Stomach (tissue), 9 donors: Measurements from ENCODE around the gene TNS3. TPM values are rescaled to one million over a fixed set of nuclear protein-coding genes. Genes with fewer than 3 reads are reported as not detected.
A peak's percentile ranks its signal among the peaks of the same experiment; 100 is the strongest.

ENCODE experiments used
- DNase-seq, 2 donors: peaks; one replicate each; pipeline versions ENCODE4 v3.0.0 to v3.0.0-alpha.2; 2013 to 2019
- H3K27ac ChIP-seq, 5 donors: fragments of 200-600 bp in 4 of 5; sonication (generic) in 4 of 5; one replicate each; pipeline ENCODE4 v1.5.1; 2013 to 2019; ENCODE audit warnings: mild to moderate bottlenecking in 1 of 5, moderate library complexity in 1 of 5
- H3K27me3 ChIP-seq, 3 donors: fragments of 200-600 bp; sonication (generic); one replicate each; pipeline ENCODE4 v1.5.1; 2017 to 2019; ENCODE audit warnings: mixed run types in 1 of 3
- H3K36me3 ChIP-seq, 4 donors: fragments of 200-600 bp; sonication (generic); 1 replicate in 3 of 4; 2 replicates in 1 of 4; pipeline ENCODE4 v1.5.1; 2016 to 2019
- H3K4me1 ChIP-seq, 4 donors: fragments of 200-600 bp; sonication (generic); one replicate each; pipeline ENCODE4 v1.5.1; 2016 to 2019
- H3K4me3 ChIP-seq, 4 donors: fragments of 200-600 bp; sonication (generic) in 3 of 4; one replicate each; pipeline ENCODE4 v1.5.1; 2016 to 2019; ENCODE audit warnings: mild to moderate bottlenecking in 1 of 4
- H3K9me3 ChIP-seq, 4 donors: fragments of 200-600 bp; sonication (generic); one replicate each; pipeline ENCODE4 v1.5.1; 2016 to 2019
- EP300 ChIP-seq: sonication (generic); formaldehyde crosslinking; IDR thresholded peaks from one replicate; pipeline ENCODE4 v1.6.1; 2017; ENCODE audit warnings: antibody characterized with exemption
- POLR2A ChIP-seq, 4 donors: fragments of 450-650 bp; IDR thresholded peaks; one replicate each; pipeline ENCODE4 v1.6.1; 2016; ENCODE audit warnings: antibody characterized with exemption in 4 of 4, control low read depth in 2 of 4, mild to moderate bottlenecking in 1 of 4, moderate library complexity in 1 of 4
- POLR2AphosphoS5 ChIP-seq, 3 donors: sonication (generic); formaldehyde crosslinking; IDR thresholded peaks; one replicate each; pipeline ENCODE4 v1.6.1; 2016; ENCODE audit warnings: antibody characterized with exemption in 3 of 3
- WGBS, 5 donors: extraction: QIAGEN DNeasy Blood & Tissue Kit in 3 of 5; methylation state at CpG; one replicate each; pipeline versions ENCODE4 v1.1.5 to v1.1.7; 2013 to 2018; 5-methylcytosine and 5-hydroxymethylcytosine counted together
- intact Hi-C: fragments of 100-400 bp; cut with DNase I; formaldehyde crosslinking; loops from one replicate; pipeline ENCODE4 v1.15.1; 2023; ENCODE audit warnings: low total_unique reads
- polyA plus RNA-seq, 3 donors: library from polyadenylated mRNA; stranded (reverse); fragments of 200-250 nt; gene quantifications; one replicate each; pipeline ENCODE4 v1.2.3, GENCODE V29; 2013
- total RNA-seq, 5 donors: library from RNA; depleted of rRNA; stranded (reverse); fragments of >200 nt; gene quantifications; one replicate each; pipeline versions ENCODE4 v1.1.0 to v1.2.3, GENCODE V29; 2014 to 2016
- TF ChIP-seq, protein P1 (sequence below), 7 experiments: fragments of 450-650 bp in 4 of 7; fragments of 200-600 bp in 3 of 7; sonication (generic) in 3 of 7; IDR thresholded peaks; one replicate each; pipeline ENCODE4 v1.5.1; 2016 to 2019; ENCODE audit warnings: antibody characterized with exemption in 7 of 7, control low read depth in 2 of 7, mild to moderate bottlenecking in 1 of 7
- donor health status: healthy with polysubstance abuse.
- donor health status: Bipolar disorder and iron deficiency.
- donor health status: healthy.

TNS3 gene
- total and polyA plus RNA-seq, 8 donors = 10.0 to 105 (median 41.0) TPM

- DNase-seq = no peak
- no peak for TF ChIP-seq EP300
- 66 to 89% (median 83%) methylated on average over 9 of the region's 9 CpGs for WGBS, 5 donors
- H3K4me3 ChIP-seq = no peak overlapping the region
- H3K4me1 ChIP-seq = peaks cover 19 to 25% (median 21%) of the 10 kb centered on the region in 4 donors
- H3K27ac ChIP-seq = peak overlapping the region in 1 of 5 donors; percentile 1
- intact Hi-C loops = no loop called here
- no peaks in the 10 kb centered on the region for H3K27me3 ChIP-seq
- no peaks in the 10 kb centered on the region for H3K9me3 ChIP-seq
- peaks cover 4 to 54% (median 40%) of the 10 kb centered on the region in 4 donors for H3K36me3 ChIP-seq
Measured at GRCh38 chr7:47318395-47319182, 263.3 kb downstream of the TNS3 start.

DNA sequence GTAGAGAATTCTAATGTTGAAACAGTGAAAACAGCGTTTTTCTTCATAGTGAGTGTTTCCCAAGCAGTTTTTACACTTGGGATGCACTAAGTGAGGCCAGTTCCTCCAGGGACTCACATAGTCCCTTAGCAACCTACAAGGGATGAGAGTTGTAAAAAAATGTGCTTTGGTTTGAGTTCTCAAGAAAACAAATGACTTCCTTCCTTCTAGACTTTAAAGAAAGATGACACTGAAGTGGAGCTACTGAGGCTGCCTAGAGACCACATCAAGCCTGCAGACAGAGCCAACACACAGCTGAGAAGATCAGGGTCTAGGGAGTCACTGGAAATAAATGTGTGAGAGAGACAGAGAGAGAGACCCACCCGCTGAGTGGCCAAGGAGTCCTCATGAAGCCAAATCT, 264.4 kb downstream of the TNS3 start:
- WGBS, 5 donors = 70 to 85% (median 76%) methylated on average over 2 of the region's 2 CpGs
- TF ChIP-seq, protein P1, sequence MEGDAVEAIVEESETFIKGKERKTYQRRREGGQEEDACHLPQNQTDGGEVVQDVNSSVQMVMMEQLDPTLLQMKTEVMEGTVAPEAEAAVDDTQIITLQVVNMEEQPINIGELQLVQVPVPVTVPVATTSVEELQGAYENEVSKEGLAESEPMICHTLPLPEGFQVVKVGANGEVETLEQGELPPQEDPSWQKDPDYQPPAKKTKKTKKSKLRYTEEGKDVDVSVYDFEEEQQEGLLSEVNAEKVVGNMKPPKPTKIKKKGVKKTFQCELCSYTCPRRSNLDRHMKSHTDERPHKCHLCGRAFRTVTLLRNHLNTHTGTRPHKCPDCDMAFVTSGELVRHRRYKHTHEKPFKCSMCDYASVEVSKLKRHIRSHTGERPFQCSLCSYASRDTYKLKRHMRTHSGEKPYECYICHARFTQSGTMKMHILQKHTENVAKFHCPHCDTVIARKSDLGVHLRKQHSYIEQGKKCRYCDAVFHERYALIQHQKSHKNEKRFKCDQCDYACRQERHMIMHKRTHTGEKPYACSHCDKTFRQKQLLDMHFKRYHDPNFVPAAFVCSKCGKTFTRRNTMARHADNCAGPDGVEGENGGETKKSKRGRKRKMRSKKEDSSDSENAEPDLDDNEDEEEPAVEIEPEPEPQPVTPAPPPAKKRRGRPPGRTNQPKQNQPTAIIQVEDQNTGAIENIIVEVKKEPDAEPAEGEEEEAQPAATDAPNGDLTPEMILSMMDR (IDR thresholded peaks at IDR 0.05) = no peak
- TF ChIP-seq EP300 (no peak), POLR2A (IDR thresholded peaks at IDR 0.05) (no peak), POLR2AphosphoS5 (IDR thresholded peaks at IDR 0.05) (no peak)
- H3K27me3 ChIP-seq = no peaks in the 10 kb centered on the region
- no peak overlapping the region for H3K27ac ChIP-seq
- H3K9me3 ChIP-seq = no peaks in the 10 kb centered on the region
- DNase-seq = no peak
- H3K4me1 ChIP-seq = peaks cover 19 to 27% (median 22%) of the 10 kb centered on the region in 4 donors
- intact Hi-C loops = no loop called here
- H3K36me3 ChIP-seq = peaks cover 4 to 62% (median 43%) of the 10 kb centered on the region in 4 donors
- no peak overlapping the region for H3K4me3 ChIP-seq

DNA sequence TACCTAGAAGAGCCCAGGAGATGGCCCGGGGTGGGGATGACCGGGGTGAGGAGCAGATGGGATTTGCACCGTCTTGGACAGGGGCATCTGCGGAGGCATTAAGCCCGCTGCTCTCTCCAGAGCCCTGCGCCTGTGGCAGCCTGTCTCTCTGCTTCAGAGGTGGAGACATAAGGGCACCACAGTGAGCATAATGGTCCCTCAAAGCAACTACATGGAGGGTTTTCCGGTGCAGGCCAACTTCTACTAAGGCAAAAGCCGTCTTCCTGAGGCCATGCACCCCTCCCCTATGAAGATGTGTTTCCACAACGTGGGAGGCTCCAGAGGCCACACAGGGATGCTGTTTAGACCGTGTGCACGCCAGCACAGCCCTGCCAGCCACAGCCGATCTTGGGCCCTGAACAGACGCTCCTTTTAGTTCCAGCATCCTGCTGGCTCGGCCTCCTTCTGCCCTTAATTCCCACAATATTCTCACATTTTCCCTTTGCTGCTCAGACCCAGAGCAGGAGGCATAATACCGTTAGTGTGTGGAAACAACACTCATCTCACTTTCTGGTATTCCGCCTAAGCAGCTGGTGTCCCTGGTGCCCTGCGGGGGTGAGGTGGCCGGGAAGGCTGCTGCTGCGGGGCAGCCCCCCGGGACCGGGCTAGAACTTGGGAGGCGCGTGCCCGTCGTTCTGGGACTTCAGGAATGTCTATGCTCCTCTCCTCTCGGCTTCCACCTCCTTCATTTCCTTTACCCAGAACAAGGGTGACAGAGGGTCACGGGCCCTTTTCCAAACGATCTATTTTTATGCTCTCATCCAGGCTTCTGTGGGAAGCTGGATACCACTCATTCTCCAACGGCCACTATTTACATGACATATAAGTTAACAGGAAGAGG, 266.9 kb downstream of the TNS3 start:
- TF ChIP-seq, protein P1 (IDR thresholded peaks at IDR 0.05) = no peak
- peak in 1 of 3 donors; percentile 19 for TF ChIP-seq POLR2AphosphoS5 (IDR thresholded peaks at IDR 0.05)
- H3K9me3 ChIP-seq = no peaks in the 10 kb centered on the region
- H3K27me3 ChIP-seq = no peaks in the 10 kb centered on the region
- peak overlapping the region; percentile 9 to 71 (median 61) for H3K27ac ChIP-seq
- WGBS, 5 donors = 34 to 80% (median 57%) methylated on average over 27 to 29 of the region's 29 CpGs
- H3K4me3 ChIP-seq = no peak overlapping the region
- peak in 1 of 2 donors; percentile 64 for DNase-seq
- H3K4me1 ChIP-seq = peaks cover 19 to 27% (median 23%) of the 10 kb centered on the region in 4 donors
- intact Hi-C loops = no loop called here
- peaks cover 4 to 48% (median 36%) of the 10 kb centered on the region in 4 donors for H3K36me3 ChIP-seq

DNA sequence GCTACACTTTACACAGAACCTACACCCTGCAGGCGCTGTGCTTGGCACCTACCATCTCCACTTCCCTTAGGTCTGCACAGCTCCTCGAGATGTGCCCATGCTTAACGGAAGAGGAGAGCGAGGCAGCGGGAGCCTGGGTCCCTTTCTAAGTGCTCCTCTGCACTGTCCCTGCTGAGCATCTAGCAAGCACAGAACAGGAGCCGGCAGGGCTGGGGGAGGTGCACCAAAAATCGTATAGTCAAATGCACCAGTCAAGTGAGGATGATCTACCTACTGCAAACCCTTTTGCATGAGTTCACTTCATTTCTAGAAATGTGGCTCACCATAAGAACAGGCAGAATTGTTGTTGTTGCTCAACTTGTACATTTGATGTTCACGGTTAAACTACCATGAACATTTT, 267.7 kb downstream of the TNS3 start:
- Histone ChIP-seq H3K4me3 (no peak overlapping the region), H3K27me3 (no peaks in the 10 kb centered on the region), H3K36me3 (peaks cover 4 to 41% (median 29%) of the 10 kb centered on the region in 4 donors), H3K4me1 (peaks cover 19 to 28% (median 23%) of the 10 kb centered on the region in 4 donors), H3K9me3 (no peaks in the 10 kb centered on the region), H3K27ac (peak overlapping the region in 2 of 5 donors; percentile 55 to 66)
- DNase-seq = no peak
- TF ChIP-seq EP300 = no peak
- TF ChIP-seq POLR2A (IDR thresholded peaks at IDR 0.05) = no peak
- TF ChIP-seq, protein P1 (IDR thresholded peaks at IDR 0.05) = no peak
- no peak for TF ChIP-seq POLR2AphosphoS5 (IDR thresholded peaks at IDR 0.05)
- WGBS, 5 donors = 58 to 82% (median 69%) methylated on average over 8 of the region's 8 CpGs
- intact Hi-C loops = no loop called here
